Esophagus mucosa (tissue), 1 donor: ENCODE measurements around the gene PIKFYVE. TPM values are rescaled to one million over a fixed set of nuclear protein-coding genes. Genes with fewer than 3 reads are reported as not detected.
A peak's percentile ranks its signal among the peaks of the same experiment; 100 is the strongest.
"Not testable (repeated sequence)": the region's sequence is repeated elsewhere in the genome, so short reads cannot be mapped to it uniquely, and the experiment has no call there.

Experiments used
- ATAC-seq: fragments of 200-7000 bp; cut with Tn5 transposase; one replicate; pipeline ENCODE4 v1.9.1; 2020
- total RNA-seq: library from RNA; stranded (reverse); gene quantifications from one replicate; pipeline ENCODE4 v1.2.4, GENCODE V29; 2023
- donor health status: DM: yes; HTN: yes; CAD: no.

Gene PIKFYVE
- total RNA-seq, 1 donor from 2014 or later = 12.0 TPM

DNA sequence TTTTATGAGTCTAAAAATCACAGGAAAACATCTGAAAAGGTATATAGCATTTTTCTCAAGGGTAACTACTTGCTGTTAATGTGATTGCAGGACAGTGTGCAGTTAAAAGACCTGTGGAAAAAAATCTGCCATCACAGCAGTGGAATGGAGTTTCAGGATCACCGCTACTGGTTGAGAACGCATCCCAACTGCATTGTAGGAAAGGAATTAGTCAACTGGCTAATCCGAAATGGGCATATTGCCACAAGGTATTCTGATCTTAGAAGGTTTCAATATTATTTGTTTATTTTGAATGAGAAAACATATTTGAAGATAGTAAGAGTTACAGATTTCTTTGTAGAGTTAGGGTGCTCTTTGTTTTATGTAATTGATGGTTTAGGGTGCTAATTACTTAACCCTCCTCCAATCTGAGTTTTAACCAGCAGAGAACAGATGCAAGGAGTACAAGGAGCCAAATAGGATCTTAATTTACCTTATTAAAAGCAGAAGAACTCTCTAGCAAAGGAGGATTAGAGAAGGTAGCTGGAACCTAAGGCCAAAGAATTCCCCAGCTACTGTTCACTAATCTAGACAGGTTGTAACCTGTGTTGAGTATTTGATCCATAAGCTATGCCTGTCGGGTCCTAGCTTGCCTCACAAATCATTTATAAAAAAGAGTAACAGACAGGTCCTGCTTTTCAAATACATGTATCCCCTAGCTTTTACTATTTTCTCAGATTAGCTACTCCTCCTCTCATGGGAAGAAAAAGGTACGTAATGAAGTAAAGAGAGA lies 35.0 kb downstream of the PIKFYVE start:
- peak; percentile 95 for ATAC-seq

DNA sequence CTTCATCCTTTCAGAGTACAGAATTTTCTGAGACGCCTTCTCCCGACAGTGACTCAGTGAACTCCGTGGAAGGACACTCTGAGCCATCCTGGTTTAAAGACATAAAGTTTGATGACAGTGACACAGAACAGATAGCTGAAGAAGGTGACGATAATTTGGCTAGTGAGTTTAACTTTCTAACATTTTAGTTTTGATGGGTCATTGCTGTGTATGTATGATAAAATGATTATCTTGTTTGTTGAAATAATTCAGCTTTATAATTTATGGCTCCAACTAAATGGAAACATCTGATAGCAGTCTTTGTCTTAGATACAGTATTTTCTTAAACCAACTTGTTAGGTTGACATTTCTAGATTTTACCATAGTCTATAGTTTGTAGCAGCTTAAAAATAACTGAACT lies 38.1 kb downstream of the PIKFYVE start:
- no peak for ATAC-seq

DNA sequence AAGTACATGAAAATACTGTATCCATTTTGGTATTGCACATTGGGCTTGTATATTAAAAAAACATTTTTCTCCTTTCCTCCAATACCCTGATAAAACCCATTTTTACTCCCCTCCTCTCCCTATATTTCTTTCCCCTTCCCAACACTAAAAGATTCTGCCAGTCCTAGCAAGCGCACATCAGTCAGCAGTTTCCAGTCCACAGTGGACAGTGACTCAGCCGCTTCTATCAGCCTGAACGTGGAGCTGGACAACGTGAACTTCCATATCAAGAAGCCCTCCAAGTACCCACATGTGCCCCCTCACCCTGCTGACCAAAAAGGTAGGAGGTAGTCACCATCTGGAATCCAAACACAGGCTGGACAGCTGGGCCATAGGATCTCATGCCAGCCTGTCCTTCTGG lies 38.6 kb downstream of the PIKFYVE start:
- ATAC-seq = no peak

DNA sequence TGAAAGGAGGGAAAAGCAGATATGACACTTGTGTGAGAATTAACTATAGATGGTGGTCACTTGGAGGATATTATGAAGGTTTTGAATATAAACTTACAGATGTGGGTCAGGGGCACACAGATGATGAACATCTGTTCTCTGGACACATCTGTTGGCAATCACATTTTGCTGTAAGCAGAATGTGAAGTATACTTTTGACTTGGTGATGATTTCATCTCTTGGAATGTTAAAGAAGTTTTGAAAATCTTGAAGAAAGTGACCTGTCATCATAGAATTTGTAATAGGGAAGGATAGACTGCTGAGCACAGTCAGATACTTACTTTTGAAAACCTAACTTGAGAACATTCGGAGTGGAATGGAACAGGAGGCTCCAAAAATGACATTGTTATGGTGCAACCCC lies 40.2 kb downstream of the PIKFYVE start:
- no peak for ATAC-seq

DNA sequence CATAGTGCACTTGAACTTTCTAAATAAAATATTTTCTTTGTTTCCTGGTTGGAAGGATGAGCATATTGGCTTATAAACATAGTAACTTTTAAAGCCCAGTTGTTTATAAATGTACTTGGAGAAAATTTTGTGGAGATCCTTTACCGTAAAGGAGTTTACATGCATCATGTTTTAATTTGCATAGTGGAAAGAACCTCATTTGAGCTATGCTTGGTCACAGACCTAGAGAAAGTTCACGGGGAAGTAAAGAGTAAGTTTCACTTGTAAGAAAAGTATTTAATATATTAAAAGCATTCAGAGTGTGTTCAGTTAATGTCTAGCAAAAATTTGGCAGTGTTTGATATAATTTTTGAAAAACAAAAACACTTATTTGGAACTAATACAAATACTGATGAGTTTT lies 45.3 kb downstream of the PIKFYVE start:
- no peak for ATAC-seq

DNA sequence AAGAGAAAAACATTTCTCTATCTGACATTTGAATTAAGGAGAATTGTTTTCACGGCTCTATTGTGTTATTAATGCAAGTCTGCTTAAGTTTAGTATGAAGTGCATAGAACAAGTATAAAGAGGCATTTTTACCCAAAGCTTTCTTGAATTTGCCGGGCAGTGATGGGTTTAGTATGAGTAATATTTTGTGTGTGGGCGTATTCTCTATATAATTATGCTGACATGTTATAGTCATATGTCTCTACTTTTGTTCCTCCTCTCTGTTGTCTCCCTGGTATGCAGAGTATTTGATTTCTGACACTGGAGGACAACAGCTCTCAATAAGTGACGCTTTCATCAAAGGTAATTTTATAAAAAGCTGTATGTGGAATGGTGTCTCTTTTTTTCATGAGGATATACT lies 45.9 kb downstream of the PIKFYVE start:
- peak; percentile 51 for ATAC-seq

DNA sequence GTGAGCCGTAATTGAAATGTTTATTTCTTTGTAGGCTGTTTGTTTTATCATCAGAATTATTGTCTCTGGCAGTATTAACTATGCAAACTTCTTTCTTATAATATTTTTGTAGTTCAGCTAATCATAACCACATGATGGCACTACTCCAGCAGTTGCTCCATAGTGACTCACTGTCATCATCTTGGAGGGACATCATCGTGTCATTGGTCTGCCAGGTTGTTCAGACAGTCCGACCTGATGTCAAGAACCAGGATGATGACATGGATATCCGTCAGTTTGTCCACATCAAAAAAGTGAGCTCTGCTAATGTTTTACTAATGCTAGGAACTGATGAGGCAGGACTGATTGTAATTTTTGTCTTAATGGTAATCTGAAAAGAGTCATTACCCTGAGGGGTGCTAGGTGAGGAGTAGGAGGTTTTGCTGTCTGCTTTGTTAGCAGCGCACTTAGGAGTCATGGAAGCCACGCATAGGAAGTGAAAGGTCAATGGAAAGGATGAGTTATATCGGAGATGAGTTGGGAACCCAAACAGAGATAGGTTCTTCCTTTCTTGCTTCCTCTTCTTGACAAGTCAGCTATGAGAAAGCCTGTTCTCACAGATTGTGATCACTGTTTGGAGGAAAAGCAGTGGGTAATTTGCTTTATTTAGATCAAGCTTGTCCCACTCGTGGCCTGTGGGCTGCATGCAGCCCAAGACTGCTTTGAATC lies 49.2 kb downstream of the PIKFYVE start:
- no peak for ATAC-seq

DNA sequence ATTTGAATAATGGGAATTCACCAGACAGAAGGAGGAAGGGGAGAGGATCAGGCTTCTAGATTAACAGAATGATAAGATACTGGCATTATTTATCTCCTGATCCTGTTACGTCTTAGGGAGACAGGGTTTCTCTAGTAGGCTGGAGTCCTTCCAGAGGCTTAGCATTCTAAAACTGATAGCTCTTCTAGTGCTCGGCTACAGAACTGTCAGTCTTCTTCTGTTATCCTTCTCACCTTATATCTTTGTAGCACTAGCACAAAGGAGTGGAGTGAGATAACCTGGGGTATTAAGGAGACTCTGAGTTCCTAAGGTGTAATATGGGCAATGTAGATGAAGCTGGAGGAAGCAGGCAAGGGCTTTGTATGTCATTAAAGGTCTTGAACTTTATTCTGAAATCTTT lies 52.1 kb downstream of the PIKFYVE start:
- ATAC-seq = no peak

DNA sequence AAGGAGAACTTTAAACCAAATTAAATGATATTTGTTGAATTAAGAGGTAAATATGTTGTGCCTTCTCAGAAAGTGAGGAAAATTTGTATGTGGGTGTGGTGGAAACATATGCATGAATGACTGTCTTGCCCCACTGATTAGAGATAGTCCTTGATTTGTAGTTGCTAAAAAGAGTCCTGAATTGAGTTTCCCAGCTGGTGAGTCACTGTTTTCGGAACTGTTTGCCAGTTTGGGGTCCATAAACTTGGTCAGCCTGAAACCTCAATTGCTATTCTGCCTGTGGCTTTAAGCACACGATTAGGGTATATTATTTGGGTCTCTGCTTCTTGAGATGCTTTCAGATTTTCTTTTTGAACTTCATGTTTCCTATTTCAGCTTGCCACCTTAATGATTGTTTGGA lies 53.3 kb downstream of the PIKFYVE start:
- ATAC-seq = no peak

DNA sequence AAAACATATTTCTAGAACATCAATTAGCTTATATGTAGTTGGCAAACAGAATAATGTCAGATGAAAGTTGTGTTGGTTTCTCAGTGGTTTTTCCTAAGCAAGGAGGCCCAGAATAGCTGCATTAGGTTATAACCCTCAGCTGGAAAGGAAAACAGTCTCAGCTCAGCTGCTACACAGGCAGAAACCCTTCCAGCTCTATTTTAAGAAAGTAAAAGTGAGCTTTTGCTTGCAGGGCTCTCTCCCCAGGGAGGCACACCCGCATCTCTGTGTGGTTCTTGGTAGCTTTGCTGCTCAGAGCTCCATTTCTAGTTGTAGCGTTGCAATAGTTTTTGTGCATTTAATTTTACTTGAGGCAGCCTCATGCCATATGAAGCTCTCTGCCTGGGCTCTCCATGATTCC lies 54.6 kb downstream of the PIKFYVE start:
- no peak for ATAC-seq

DNA sequence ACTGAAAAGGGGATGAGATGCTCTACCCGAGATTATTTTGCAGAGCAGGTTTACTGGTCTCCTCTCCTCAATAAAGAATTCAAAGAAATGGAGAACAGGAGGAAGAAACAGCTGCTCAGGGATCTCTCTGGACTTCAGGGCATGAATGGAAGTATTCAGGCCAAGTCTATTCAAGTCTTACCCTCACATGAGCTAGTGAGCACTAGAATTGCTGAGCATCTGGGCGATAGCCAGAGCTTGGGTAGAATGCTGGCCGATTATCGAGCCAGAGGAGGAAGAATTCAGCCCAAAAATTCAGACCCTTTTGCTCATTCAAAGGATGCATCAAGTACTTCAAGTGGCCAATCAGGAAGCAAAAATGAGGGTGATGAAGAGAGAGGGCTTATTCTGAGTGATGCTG lies 60.0 kb downstream of the PIKFYVE start:
- no peak for ATAC-seq

DNA sequence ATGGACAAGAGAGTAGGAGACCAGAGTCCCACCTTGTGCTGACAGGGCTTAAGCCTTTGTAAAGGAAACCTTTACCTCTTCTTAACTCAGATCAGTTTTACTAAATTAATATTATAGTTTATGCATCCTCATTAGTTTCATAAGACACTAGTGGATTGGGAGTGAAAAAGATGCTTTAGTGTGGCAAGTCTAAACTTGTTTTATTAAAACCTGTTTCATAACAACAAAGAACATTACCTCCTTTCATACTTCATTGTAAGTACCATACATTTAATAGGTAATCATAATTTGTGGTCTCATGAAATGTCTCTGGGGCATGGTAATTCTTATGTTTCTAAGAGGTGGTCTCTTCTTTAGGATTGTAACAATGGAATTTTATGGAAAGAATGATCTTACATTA lies 63.4 kb downstream of the PIKFYVE start:
- ATAC-seq = no peak

DNA sequence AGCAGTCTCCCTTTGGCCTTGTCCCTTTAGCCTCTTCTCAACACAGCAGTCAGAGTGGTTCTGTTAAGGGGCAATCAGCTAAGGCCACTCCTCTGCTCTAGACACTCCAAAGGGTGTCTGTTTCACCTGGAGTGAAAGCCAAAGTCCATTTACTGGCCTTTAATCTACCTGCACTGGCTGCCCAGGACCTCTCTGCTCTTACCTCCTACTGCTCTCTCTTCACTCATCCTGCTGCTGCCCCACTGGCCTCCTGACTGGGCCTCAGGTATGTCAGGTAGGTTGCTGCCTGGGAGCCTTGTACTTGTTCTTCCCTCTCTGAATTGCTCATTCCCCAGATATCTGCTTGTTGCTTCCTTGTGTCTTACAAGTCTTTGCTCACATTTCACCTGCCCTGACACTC lies 68.2 kb downstream of the PIKFYVE start:
- peak; percentile 18 for ATAC-seq

DNA sequence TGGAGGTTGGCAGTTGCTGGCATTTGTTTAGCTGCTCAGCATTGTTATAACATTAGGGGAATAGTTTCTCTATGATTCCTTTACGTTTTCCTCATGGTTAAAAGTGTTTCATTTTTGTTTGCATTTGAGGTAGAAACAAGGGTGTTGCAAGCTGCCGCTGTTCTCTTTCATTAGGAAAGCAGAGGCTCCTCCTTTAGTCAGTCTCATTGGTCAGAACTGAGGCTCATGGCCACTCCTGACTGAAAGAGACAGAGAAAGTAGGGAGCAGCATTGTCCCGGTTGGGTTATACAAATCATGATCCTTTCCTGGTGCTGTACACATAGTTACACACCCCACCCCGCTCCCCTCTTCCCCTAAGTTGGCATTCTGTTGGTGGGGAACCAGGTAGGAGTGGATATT lies 80.7 kb downstream of the PIKFYVE start:
- no peak for ATAC-seq

DNA sequence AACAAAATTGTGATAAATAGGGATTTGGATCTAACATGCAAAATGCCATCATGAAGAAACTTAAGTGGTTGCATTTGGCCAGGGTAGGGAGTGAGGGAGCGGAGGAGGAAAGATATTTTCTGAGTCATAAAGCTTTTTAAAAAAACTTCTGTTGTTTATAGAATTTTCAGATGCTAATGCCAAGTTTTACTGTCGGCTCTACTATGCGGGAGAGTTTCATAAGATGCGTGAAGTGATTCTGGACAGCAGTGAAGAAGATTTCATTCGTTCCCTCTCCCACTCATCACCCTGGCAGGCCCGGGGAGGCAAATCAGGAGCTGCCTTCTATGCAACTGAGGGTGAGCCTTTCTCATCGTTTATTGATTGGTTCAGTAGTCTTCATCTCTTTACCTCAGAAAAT lies 84.6 kb downstream of the PIKFYVE start:
- no peak for ATAC-seq

DNA sequence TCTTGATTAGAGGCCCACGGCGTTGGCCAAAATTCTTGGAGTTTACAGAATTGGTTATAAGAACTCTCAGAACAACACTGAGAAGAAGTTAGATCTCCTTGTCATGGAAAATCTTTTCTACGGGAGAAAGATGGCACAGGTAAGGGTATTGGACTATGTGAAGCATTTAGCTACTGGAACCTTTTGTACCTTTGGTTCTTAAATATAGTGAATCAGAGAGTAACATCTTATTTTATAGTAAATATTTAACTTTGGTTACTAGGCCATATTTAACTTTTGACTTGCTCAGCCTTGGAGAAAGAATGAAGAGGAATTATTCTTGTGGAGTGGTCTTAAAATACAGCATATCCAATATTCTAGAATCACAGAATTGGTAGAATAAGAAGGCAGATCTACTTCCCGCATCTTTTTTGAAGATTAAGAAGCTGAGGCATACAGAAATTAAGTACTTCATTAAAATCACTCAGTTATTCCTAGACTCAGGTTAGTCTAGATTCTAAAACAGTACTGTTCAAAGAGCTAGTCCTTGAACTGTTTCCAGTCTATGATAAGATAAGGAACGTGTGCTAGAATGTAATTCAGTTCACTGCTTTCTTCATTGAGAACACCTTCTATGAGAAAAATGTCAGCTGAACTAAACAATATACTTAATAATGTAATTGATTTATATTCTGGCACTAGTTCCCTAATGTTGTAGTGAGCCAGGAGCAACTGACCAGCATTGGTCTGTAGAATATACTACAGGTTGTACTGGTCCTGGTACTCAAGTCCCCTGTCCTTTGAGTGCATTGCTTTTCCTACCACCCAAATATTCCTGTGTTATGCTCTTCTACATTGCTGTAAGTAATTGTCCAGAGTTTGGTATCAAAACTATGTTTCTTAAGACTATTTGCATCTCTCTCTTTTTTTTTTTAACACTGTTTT lies 86.9 kb downstream of the PIKFYVE start:
- ATAC-seq = no peak

DNA sequence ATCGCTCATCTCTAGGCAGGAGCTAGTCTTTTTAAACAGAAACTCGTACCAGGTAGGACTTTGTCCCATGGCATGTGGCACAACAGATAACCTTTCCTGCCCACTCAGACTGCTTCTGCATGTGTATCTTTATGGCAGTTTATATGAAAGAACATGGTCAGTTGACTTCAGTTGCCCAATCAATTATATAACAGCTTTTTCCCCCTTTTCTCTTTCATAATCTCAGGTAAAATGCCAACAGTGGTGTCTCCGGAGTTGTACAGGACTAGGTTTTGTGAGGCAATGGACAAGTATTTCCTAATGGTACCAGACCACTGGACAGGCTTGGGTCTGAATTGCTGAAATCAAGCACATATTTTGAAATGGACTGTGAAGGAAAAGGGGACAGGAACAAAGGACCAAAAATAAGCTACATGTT lies 88.9 kb downstream of the PIKFYVE start:
- ATAC-seq = no peak

DNA sequence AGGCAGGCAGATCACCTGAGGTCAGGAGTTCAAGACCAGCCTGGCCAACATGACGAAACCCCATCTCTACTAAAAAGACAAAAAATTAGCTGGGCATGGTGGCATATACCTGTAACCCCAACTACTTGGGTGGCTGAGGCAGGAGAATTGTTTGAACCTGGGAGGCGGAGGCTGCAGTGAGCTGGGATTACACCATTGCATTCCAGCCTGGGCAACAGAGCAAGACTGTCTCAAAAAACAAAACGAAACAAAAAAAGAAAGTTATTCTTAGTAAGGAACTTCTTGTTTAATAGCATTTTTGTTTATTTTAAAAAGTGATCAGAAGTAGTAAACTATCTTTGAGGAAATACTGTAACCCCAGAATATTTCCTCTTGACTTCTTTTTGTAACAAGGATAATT lies 90.4 kb downstream of the PIKFYVE start:
- ATAC-seq = not testable (repeated sequence)

DNA sequence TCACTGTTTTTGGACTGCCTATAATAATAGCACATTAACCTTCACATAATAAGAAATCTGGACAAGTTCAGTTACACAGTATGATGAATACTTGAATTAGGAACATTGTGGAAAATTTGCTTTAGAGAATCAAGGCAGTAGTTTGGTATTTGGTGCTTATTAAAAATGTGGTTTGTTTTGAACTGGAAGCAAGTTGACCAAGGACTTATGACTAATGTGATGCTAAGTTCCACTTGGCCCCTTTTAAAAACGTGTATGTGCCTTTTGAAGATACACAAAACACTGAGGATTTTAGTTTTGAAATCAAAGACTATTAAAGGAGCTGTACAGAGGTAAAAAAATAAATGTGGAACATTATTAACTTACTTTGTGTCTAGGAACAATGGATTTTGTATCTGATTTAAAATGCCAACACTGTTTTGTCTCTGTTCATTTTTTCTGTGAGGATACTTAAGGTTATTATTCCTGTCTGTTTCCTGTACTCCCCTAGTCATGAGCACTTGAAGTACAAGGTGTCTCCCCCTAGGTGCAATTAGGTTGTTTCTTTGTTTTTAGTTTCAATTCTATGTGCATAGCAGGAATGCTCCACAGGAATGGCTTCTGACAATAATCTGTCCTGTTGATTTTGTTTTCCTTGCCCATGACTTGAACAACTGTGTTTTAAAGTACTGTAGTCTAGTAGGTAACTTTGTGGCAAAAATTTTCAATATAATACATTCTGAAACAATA lies 91.0 kb downstream of the PIKFYVE start:
- no peak for ATAC-seq

DNA sequence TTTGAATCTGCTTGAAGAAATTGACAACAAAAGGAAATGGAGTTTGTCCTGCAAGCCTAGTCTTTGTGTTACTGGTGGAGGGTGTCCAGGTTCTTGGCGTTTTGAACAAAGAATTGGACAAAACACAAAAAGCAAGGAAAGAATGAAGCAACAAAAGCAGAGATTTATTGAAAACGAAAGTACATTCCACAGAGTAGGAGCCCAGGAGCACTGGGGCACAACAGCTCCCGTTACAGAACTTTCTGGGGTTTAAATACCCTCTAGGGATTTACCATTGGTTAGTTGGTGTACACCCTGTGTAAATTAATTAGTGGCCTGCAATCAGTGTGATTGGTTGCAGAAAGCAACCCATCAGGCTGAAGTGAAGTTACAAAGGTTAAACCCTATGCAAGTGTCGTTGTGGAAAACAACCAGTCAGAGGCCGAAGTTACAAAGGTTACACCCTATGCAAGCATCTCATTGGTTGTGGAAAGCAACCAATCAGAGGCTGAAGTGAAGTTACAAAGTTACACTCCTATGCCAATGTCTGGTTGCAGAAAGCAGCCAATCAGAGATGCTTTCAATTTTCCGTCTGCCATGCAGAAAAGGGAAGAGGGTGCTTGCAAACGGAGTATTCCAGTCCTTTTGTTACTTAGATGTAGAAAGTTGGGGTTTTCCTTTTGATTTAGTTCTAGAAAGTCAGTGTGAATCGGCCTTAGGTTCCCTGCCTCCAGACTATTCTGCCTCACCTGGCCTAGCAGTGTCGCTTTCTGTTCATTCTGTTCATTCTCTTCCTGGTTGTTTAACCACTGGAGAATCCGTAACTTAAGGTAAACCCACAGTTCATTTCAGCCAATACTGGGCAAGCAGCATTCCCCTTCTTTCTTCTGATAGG lies 92.9 kb downstream of the PIKFYVE start:
- ATAC-seq = no peak

DNA sequence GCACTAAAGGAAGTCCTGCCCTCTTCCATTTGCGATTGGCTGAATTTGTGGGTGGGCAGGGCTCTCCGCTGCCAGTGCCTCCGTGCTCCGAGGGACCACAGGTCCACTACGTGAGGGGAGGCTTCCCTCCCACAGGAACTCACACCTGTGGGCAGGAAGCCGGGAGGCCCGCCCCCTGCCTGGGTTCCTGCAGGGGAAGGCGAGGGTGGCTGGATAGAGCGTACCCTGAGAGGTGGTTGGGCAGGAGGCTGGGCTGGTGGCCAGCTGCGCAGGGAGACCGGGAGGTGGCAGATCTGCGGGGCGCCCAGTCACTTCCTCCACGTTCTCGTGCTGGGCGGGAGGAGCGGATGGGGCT lies 93.6 kb downstream of the PIKFYVE start:
- peak; percentile 33 for ATAC-seq
